ENCODE data around the gene SHD.
"Not testable (repeated sequence)": the region's sequence is repeated elsewhere in the genome, so short reads cannot be mapped to it uniquely, and the experiment has no call there.

DNA sequence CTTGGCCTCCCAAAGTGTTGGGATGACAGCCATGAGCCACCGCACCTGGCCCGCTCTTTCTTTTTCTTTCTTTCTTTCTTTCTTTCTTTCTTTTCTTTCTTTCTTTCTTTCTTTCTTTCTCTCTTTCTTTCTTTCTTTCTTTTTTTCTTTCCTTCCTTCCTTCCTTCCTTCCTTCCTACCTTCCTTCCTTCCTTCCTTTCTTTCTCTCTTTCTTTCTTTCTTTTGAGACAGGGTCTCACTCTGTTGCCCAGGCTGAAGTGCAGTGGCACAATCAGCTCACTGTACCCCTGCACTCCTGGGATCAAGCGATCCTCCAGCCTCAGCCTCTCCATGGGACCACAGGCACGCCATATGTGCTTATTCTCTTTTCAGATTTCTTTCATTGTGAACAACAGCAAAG lies 7.1 kb downstream of the SHD start:
- TF ChIP-seq, protein P1, sequence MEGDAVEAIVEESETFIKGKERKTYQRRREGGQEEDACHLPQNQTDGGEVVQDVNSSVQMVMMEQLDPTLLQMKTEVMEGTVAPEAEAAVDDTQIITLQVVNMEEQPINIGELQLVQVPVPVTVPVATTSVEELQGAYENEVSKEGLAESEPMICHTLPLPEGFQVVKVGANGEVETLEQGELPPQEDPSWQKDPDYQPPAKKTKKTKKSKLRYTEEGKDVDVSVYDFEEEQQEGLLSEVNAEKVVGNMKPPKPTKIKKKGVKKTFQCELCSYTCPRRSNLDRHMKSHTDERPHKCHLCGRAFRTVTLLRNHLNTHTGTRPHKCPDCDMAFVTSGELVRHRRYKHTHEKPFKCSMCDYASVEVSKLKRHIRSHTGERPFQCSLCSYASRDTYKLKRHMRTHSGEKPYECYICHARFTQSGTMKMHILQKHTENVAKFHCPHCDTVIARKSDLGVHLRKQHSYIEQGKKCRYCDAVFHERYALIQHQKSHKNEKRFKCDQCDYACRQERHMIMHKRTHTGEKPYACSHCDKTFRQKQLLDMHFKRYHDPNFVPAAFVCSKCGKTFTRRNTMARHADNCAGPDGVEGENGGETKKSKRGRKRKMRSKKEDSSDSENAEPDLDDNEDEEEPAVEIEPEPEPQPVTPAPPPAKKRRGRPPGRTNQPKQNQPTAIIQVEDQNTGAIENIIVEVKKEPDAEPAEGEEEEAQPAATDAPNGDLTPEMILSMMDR (IDR thresholded peaks at IDR 0.05; ENCODE audit: poor library complexity): not testable (repeated sequence)
- not testable (repeated sequence) for TF ChIP-seq EZH2phosphoT487 (IDR thresholded peaks at IDR 0.05; ENCODE audit: low read depth, severe bottlenecking, unreplicated experiment)

All from hepatocyte (in vitro differentiated cells).